Eye (tissue), 1 donor: Measurements from ENCODE around the gene CAPS.
"Not testable (repeated sequence)": the region's sequence is repeated elsewhere in the genome, so short reads cannot be mapped to it uniquely, and the experiment has no call there.

Experiments
- DNase-seq: peaks from one replicate; pipeline ENCODE4 v3.0.0-alpha.2; 2015

CAPS gene

DNA sequence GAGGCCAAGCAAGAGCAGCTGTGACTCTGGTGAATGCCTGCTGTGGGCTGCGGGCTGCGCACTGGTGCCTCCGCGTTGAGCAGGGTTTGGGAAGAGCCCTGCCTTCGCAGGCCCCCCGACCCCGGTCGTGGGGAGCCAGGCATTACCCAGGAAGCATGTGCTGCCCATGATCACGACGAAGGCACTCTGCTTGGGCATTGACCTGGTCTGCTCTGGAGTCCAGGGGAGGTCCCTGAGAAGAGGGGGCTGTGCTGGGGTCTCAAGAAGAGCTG, 44.7 kb downstream of the CAPS start:
- DNase-seq, result no peak

DNA sequence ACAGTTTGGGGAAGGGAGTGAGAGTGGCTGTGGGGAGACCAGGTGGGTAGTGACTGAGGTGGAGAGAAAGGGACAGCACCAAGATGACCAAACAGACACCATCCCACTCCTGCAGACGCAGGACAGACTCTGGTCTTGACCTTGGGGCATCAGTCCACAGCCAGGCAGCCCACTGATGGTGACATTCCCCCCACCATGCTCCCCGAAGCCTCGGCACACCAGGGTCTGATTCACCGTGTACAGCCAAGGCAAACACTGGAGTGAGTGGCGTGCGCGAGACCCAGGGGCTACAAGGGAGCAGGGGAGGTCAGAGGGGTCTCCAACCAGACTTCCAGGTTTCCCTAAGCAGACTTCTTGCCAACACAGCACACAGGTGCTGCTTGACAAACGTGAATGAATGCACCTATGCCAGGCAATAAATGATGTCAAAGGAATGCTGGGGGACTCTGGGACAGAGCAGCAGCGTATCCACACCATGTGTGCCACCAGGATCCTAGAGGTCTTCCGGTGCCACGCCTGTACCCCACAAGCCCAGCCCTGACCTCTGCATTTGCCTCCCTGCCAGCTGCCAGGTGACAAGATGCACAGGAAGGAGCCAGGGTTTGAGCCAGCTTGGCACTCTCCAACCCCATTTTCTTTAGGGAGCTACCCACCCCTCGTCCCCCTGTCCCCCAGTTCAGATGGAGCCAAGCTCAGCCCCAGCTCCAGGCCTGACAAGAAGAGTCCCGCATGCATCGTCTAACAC, 45.4 kb downstream of the CAPS start:
- no peak for DNase-seq

DNA sequence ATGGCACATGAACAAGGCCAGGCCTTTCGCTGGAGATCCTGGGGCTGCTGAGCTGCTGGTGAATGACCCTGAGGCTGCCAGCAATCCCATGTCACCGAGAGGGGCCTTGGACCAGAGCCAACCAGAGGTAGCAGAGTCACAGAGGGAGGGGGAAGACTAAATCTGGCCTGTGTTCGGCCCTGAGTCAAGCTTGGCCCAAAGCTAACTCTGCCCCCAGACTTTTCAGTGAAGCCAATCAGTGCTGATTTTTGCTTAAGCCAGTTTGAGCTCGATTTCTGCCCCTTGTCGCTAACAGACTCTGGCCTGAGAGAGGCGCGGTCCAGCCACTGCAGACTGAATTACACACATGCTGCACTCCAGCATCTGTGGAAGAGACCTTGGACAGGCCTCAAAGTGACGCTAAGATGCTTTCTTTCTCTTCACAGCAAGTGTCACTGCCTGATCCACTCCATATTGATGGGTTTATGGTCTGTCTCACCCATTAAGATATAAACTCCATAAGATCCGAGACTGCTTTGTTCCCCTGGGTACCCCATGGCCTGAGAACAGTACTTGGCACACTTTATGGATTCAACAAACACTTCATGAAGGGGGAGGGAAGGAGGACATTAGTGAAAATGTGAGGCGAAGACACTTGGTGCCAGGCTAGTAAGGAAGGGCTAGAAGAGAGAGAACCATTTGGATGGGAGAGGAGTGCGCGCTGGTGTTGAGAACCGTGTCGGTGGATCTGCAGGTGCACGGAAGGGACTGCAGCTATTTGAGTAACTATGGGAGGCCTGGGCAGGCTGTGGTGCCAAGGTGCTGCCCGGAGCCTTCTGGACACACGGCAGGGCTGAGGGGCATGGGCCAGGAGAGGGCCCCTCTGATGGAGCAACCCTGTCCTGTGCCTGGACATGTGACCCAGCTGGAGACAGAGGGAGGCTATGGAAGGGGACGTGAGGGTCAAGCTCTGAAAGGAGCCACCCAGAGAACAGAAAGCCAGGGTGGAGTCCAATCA, 46.2 kb downstream of the CAPS start:
- DNase-seq, result peak; percentile 76

DNA sequence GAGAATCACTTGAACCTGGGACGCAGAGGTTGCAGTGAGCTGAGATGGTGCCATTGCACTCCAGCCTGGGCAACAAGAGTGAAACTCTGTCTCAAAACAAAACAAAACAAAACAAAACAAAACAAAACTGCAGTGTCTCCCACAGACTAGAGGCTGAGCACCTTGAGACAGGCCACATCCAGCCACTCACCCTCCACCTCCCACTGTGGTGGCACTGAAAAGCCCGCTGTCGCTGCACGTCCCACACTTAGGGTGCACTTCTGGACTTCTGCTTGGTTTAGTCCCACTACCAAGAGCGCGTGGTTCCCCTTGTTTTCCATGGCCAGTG, 47.6 kb downstream of the CAPS start:
- DNase-seq, result not testable (repeated sequence)

DNA sequence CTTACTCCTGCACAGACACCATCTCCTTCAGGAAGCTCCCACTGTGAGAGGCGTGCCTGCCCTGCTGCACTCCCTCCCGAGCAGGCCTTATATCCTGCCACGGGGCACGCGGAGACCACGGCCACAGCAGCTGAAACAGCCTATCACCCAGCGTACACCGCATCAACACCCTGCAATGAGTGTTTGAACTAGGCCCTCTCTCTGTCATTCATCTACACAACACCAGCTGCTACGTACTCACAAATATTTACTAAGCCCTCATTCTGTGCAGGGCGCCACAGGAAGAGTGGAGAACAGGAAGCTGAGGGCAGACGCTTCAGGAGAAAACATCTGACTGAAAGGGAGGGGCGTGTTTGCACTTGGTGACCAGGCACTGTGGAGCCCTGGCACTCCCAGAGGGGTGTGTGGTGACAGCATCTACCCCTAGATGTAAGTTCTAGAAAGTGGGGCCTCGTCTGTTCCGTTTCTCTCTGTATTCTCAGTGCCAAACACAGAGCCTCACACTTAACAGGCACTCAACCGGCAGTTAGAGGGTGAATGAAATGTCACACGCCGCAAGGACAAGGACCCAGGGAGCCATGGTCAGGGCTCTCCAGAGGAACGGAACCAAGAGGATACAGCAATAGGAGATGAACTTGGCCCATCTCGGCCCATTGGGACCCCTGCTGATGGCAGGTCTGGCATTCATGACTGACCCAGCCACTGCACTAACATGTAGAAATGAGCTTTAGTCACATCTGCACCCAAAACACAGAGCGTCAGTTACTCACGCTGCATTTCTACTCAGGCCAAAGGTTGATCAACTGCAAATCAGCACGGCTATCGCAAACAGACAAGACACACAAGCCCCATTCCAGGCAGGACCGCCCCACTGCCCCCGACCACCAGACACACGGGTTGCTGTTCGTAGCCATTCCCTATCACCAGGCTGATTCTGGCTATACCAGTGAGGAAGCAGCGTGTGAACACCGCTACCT, 48.2 kb downstream of the CAPS start:
- DNase-seq, result peak; percentile 33

DNA sequence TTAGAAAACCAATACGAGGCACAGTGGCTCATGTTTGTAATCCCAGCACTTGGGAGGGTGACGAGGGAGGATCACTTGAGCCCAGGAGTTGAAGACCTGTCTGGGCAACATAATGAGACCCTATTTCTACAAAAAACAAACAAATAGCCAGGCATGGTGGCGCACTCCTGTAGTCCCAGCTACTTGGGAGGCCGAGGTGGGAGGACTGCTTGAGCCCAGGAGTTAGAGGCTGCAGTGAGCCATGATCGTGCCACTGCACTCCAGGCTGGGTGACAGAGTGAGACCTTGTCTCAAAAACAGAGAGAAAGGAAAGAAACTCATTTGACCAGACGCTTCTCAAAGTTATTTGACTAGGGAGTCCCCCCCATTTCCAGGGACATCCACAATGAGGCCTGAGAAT, 49.2 kb downstream of the CAPS start:
- DNase-seq, result not testable (repeated sequence)

DNA sequence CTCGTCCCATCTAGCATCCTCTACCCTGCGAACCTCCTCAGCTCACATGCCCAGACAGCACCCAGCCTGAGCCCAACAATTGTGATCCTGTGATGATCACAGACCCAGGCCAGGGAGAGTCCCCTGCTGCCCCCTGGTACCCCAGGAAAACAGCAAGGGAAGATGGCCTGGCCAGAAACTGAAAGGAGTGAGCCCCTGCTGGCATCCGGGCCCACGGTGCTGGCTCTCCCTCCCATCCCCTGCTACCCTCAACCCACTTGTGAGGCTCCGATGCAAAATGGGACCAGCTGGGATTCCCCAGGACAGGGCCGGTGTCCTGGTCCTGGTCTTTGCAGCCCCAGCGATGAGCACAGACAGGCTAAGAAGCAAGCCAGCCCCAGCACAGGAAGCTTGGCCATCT, 49.8 kb downstream of the CAPS start:
- no peak for DNase-seq

DNA sequence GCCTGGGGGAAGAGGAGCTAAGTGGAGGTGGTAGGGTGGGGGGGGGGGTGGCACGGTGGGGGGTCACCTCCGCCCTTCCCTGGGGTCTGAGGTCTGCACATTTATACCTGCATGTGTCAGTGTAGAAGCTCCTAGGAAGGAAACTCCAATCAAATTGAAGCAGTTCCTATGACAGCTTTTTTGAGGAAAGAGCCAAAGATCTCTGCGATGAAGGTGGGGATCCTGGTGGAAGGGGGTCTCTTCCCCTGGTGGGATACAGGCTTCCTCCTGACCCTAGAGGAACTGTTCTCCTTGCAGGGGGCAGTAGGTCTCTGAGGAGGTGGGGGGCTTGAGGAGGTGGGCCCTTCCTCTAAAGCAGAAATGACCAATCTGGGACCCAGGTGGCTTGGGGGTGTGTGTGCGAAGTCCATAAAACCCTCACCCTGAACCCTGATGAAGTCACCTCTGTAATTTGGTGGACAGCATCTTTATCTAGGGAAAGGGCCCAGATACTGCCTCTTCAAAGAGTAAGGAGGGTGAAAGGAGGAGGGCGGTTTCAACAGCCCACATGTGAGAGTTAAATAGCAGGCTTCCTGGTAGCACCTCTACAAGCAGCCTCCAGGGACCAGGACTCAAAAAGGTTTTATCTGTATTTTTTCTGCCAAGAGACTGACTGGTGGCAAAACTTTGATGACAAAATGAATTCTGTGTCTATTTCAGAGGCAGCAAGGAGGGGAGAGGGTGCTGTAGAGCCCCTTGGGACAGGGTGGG, 50.9 kb downstream of the CAPS start:
- DNase-seq, result no peak
